Measurements from ENCODE around the gene NCBP2L. TPM values are rescaled to one million over a fixed set of nuclear protein-coding genes. Genes with fewer than 3 reads are reported as not detected.
A peak's percentile ranks its signal among the peaks of the same experiment; 100 is the strongest.
"Not testable (repeated sequence)": the region's sequence is repeated elsewhere in the genome, so short reads cannot be mapped to it uniquely, and the experiment has no call there.

Gene NCBP2L
- total RNA-seq, 1 donor from 2014 or later, result not detected

DNA sequence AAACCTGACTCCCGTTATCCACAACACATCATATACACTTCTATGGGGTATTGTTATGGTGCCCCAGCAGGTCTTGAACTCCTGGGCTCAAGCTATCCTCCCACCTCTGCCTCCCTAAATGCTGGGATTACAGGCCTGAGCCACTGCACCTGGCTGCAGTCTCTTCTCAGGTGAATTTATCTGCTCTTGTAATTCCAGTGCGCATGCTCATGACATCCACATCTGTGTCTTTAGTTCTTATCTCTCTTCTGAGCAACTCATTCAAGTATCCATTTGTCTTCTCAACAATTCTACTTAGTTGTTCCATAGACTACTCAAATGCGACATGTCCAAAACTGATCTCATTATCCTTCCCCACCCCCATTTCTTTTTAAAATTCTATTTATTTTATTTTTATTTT, 27.6 kb downstream of the NCBP2L start:
- Mint-ChIP-seq H3K9me3 (peaks cover 38% of the 10 kb centered on the region), H3K4me1 (no peaks in the 10 kb centered on the region), H3K4me3 (no peak overlapping the region), H3K36me3 (no peaks in the 10 kb centered on the region), H3K27me3 (ENCODE audit: low read depth) (no peaks in the 10 kb centered on the region), H3K27ac (no peak overlapping the region)
- no peak for DNase-seq (ENCODE audit: low spot score in 2 of 2, unreplicated experiment in 2 of 2)
- no peak for TF ChIP-seq CTCF (IDR thresholded peaks at IDR 0.05; ENCODE audit: unreplicated experiment)

GRCh38 chrX:107810053-107810452, 32.5 kb downstream of the NCBP2L start:
- not testable (repeated sequence) for H3K4me3 Mint-ChIP-seq; H3K27ac Mint-ChIP-seq; H3K4me1 Mint-ChIP-seq; H3K27me3 Mint-ChIP-seq (ENCODE audit: low read depth); H3K36me3 Mint-ChIP-seq; DNase-seq (ENCODE audit: low spot score in 2 of 2, unreplicated experiment in 2 of 2)
- peaks cover 40% of the 10 kb centered on the region for H3K9me3 Mint-ChIP-seq

GRCh38 chrX:107818900-107819521, 41.5 kb downstream of the NCBP2L start:
- H3K9me3 Mint-ChIP-seq, result peaks cover 21% of the 10 kb centered on the region

GRCh38 chrX:107823042-107823441, 45.5 kb downstream of the NCBP2L start:
- Mint-ChIP-seq H3K4me3 (no peak overlapping the region), H3K27me3 (ENCODE audit: low read depth) (no peaks in the 10 kb centered on the region), H3K27ac (no peak overlapping the region), H3K9me3 (peaks cover 22% of the 10 kb centered on the region), H3K36me3 (no peaks in the 10 kb centered on the region), H3K4me1 (peaks cover 21% of the 10 kb centered on the region)
- no peak for TF ChIP-seq CTCF (IDR thresholded peaks at IDR 0.05; ENCODE audit: unreplicated experiment)
- no peak for DNase-seq (ENCODE audit: low spot score in 2 of 2, unreplicated experiment in 2 of 2)

More at GRCh38 chrX:107818900-107819521, 41.5 kb downstream of the NCBP2L start:
- Mint-ChIP-seq H3K4me3 (no peak overlapping the region), H3K27me3 (ENCODE audit: low read depth) (no peaks in the 10 kb centered on the region), H3K36me3 (no peaks in the 10 kb centered on the region), H3K27ac (no peak overlapping the region), H3K4me1 (peaks cover 4% of the 10 kb centered on the region)
- no peak for TF ChIP-seq CTCF (IDR thresholded peaks at IDR 0.05; ENCODE audit: unreplicated experiment)
- no peak for DNase-seq (ENCODE audit: low spot score in 2 of 2, unreplicated experiment in 2 of 2)

DNA sequence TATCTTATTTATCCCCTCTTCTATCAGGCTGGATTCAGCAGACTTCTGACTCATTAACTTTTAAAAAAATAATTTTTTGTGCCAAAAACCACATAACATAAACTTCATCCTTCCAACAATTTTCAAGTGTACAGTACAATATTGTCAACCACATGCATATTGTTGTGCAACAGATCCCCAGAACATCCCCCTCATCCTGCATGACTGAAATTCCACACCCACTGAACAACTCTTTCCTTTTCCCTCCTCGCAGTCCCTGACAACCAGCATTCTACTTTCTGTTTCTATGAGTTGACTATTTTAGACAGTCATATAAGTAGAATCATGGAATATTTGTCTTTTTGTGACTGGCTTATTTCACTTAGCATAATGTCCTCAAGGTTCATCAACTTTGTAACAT, 45.9 kb downstream of the NCBP2L start:
- peaks cover 22% of the 10 kb centered on the region for H3K4me1 Mint-ChIP-seq
- H3K27ac Mint-ChIP-seq, result no peak overlapping the region
- no peaks in the 10 kb centered on the region for H3K36me3 Mint-ChIP-seq
- H3K4me3 Mint-ChIP-seq, result no peak overlapping the region
- TF ChIP-seq CTCF (IDR thresholded peaks at IDR 0.05; ENCODE audit: unreplicated experiment), result no peak
- no peaks in the 10 kb centered on the region for H3K27me3 Mint-ChIP-seq (ENCODE audit: low read depth)
- peaks cover 22% of the 10 kb centered on the region for H3K9me3 Mint-ChIP-seq
- DNase-seq (ENCODE audit: low spot score in 2 of 2, unreplicated experiment in 2 of 2), result no peak

DNA sequence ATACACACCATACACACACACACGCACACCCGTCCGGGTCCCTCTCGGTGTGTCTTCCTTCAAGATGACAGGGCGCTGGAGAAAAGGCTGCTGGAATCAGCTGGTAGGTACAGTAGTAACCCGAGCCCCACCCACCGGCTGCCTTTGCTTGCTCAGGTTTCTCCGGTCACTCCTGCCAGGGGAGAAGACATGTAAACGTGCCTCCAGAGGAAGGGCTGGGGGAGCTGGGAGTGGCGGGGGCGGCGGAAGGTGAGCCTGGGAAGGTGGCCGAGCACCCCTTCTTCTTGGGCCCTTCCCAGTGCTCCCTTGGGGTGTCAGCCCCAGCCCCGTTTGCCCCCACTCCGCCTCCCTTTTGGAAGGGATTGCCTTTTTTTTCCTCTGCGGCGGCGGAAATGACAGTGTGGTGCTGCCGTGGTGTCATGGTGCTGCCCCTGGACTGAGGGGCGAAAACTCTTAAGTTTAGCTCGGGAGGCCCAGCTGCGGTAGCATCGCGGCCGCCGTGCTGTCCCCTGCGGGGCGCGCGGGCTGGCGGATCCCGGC, 48.2 kb downstream of the NCBP2L start, which contains the start of gene MID2:
Gene MID2, plus strand, starts transcription at position 169 of the 540 bp plus-strand sequence. CDS start 561 bp downstream, outside the sequence.
- peaks cover 22% of the 10 kb centered on the region for H3K4me1 Mint-ChIP-seq

More for the DNA sequence above, 48.2 kb downstream of the NCBP2L start, which contains the start of gene MID2:
- no peak for TF ChIP-seq CTCF (IDR thresholded peaks at IDR 0.05; ENCODE audit: unreplicated experiment)
- Mint-ChIP-seq H3K27me3 (ENCODE audit: low read depth) (no peaks in the 10 kb centered on the region), H3K27ac (peak within 1 kb of the TSS; percentile 69), H3K9me3 (peaks cover 21% of the 10 kb centered on the region), H3K36me3 (no peaks in the 10 kb centered on the region), H3K4me3 (peak within 1 kb of the TSS; percentile 72)
- DNase-seq (ENCODE audit: low spot score in 2 of 2, unreplicated experiment in 2 of 2), result peak in 1 of 2 experiments; percentile 53

All from mesothelial cell of epicardium (in vitro differentiated cells).